Breast epithelium (tissue), 4 donors: ENCODE measurements around the gene SIDT1. TPM values are rescaled to one million over a fixed set of nuclear protein-coding genes. Genes with fewer than 3 reads are reported as not detected.
A peak's percentile ranks its signal among the peaks of the same experiment; 100 is the strongest.

Experiments used
- DNase-seq, 2 donors: peaks; one replicate each; pipeline ENCODE4 v3.0.0-alpha.2; 2019; ENCODE audit warnings: low spot score in 2 of 2
- H3K27ac ChIP-seq, 2 donors: fragments of 200-600 bp; sonication (generic) in 1 of 2; one replicate each; pipeline ENCODE4 v1.5.1; 2016 to 2019; ENCODE audit warnings: mild to moderate bottlenecking in 1 of 2
- H3K27me3 ChIP-seq, 2 donors: fragments of 200-600 bp; sonication (generic) in 1 of 2; one replicate each; pipeline versions ENCODE4 v1.5.1 to v1.6.0; 2017 to 2019; ENCODE audit warnings: control low read depth in 1 of 2, mild to moderate bottlenecking in 1 of 2
- H3K36me3 ChIP-seq: fragments of 200-600 bp; one replicate; pipeline ENCODE4 v1.5.1; 2019
- H3K4me1 ChIP-seq, 2 donors: fragments of 200-600 bp; sonication (generic); one replicate each; pipeline ENCODE4 v1.5.1; 2016 to 2019; ENCODE audit warnings: control low read depth in 1 of 2
- H3K4me3 ChIP-seq, 3 donors: fragments of 200-600 bp; sonication (generic); 1 replicate in 2 of 3; 2 replicates in 1 of 3; pipeline ENCODE4 v1.5.1; 2016 to 2019; ENCODE audit warnings: mild to moderate bottlenecking in 3 of 3, moderate library complexity in 2 of 3
- H3K9me3 ChIP-seq, 2 donors: fragments of 200-600 bp; sonication (generic) in 1 of 2; one replicate each; pipeline ENCODE4 v1.5.1; 2016 to 2019; ENCODE audit warnings: control low read depth in 1 of 2
- CTCF ChIP-seq, 3 donors: fragments of 450-650 bp; IDR thresholded peaks; one replicate each; pipeline ENCODE4 v1.5.1; 2016 to 2017; ENCODE audit warnings: antibody characterized with exemption in 3 of 3, mild to moderate bottlenecking in 3 of 3, moderate library complexity in 3 of 3
- POLR2A ChIP-seq: fragments of 450-650 bp; IDR thresholded peaks from one replicate; pipeline ENCODE4 v1.6.1; 2016; ENCODE audit warnings: antibody characterized with exemption, mild to moderate bottlenecking, moderate library complexity
- POLR2AphosphoS5 ChIP-seq, 3 donors: sonication (generic); formaldehyde crosslinking; IDR thresholded peaks; one replicate each; pipeline ENCODE4 v1.6.1; 2017; ENCODE audit warnings: antibody characterized with exemption in 3 of 3
- intact Hi-C: fragments of 100-400 bp; cut with DNase I; formaldehyde crosslinking; loops from one replicate; pipeline ENCODE4 v1.15.1; 2023; ENCODE audit warnings: low total_unique reads
- total RNA-seq, 3 donors: library from RNA; depleted of rRNA; stranded (reverse); fragments of >200 nt; gene quantifications; one replicate each; pipeline ENCODE4 v1.1.0, GENCODE V29; 2016

Gene SIDT1
- total RNA-seq, 3 donors from 2014 or later = 3.8 to 95.0 (median 52.8) TPM

- H3K4me1 ChIP-seq = no peaks in the 10 kb centered on the region
- no peaks in the 10 kb centered on the region for H3K27me3 ChIP-seq
- intact Hi-C loops = no loop called here
- TF ChIP-seq CTCF (IDR thresholded peaks at IDR 0.05) (no peak), POLR2AphosphoS5 (IDR thresholded peaks at IDR 0.05) (no peak), POLR2A (no peak)
- no peak overlapping the region for H3K27ac ChIP-seq
- H3K9me3 ChIP-seq = no peaks in the 10 kb centered on the region
- no peak for DNase-seq
- no peak overlapping the region for H3K4me3 ChIP-seq
- H3K36me3 ChIP-seq = no peaks in the 10 kb centered on the region
Measured at GRCh38 chr3:113628316-113628715, 96.0 kb downstream of the SIDT1 start.

- Histone ChIP-seq H3K4me3 (no peak overlapping the region), H3K4me1 (no peaks in the 10 kb centered on the region), H3K9me3 (no peaks in the 10 kb centered on the region), H3K27me3 (no peaks in the 10 kb centered on the region), H3K27ac (no peak overlapping the region), H3K36me3 (no peaks in the 10 kb centered on the region)
- intact Hi-C loops = no loop called here
- TF ChIP-seq POLR2AphosphoS5 (IDR thresholded peaks at IDR 0.05) = no peak
- TF ChIP-seq CTCF (IDR thresholded peaks at IDR 0.05) = no peak
- no peak for TF ChIP-seq POLR2A
- DNase-seq = no peak
Measured at GRCh38 chr3:113628788-113629187, 96.4 kb downstream of the SIDT1 start.

DNA sequence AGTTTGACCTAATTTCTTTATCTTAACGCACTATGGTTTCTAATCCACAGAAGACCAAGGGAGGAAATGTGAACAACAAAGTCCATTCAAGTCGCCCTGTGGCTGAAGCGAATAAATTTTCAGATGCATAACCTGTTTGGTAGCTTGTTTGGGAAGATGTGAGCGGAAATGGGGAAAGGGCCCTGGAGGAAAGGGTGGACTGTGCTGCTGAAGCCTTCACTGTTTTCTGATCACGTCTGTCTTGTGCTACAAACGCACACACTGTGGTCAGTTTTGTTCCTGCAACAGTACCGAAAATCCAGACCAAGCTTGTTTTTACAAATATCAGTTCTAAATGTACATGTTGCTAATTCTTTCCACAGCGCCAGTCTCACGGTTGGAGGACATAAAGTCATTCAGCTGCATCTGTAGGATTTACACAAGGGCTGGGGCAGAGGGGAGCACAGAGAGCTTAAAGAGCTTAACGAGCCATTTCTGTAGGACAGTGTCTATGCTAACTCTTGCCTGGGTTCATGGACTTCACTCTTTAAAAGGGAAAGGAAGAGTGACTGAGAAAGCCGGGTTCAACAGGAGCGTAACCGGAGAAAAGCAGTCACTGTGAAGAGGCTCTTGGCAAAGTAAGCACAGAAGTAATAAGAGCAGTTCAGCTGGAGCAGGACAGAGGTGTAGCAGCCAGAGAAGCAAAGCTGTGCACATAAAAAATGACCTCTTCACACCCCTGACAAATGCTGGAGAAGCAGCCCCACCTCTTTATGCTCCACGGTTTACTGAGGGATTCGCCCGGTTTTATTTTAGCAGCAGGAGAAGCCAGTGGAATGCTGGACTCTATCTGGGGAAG, 97.4 kb downstream of the SIDT1 start:
- no peak for TF ChIP-seq POLR2AphosphoS5 (IDR thresholded peaks at IDR 0.05)
- no peak for TF ChIP-seq CTCF (IDR thresholded peaks at IDR 0.05)
- no peak for TF ChIP-seq POLR2A
- intact Hi-C loops = no loop called here
- H3K4me3 ChIP-seq = peak overlapping the region in 2 of 3 donors; percentile 5 to 21
- H3K27me3 ChIP-seq = no peaks in the 10 kb centered on the region
- no peaks in the 10 kb centered on the region for H3K4me1 ChIP-seq
- no peak for DNase-seq
- no peaks in the 10 kb centered on the region for H3K9me3 ChIP-seq
- no peaks in the 10 kb centered on the region for H3K36me3 ChIP-seq
- peak overlapping the region in 1 of 2 donors; percentile 22 for H3K27ac ChIP-seq

DNA sequence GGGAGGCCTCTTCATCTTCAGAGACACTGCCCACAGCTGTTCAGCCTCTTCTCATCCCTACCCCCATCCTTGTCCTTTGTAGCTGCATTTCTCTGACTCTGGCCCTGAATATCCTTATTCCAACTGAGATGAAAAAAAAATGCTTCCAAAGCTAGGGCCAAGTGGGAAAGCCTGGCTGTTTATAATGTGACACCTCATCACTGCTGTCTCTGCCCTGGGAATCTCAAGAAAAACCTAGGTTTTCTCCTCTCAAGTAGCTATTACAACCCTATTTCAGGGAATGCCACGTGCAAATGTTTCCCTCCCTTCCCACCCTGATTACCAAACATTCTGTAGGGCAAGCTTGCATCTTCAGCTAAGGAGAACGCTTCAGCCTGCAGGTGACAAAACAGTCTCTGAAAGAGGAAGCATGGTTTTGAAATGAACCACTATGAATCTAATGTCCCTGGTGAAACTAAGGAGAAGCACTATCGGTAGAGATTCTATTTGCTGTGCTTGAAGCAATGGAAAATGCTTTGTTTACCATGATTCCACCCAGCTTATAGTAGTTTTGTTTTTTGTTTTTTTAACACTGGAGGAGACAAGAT, 98.7 kb downstream of the SIDT1 start:
- no peaks in the 10 kb centered on the region for H3K27me3 ChIP-seq
- no peak overlapping the region for H3K4me3 ChIP-seq
- intact Hi-C loops = no loop called here
- no peaks in the 10 kb centered on the region for H3K36me3 ChIP-seq
- no peaks in the 10 kb centered on the region for H3K9me3 ChIP-seq
- no peaks in the 10 kb centered on the region for H3K4me1 ChIP-seq
- no peak for TF ChIP-seq CTCF (IDR thresholded peaks at IDR 0.05)
- TF ChIP-seq POLR2AphosphoS5 (IDR thresholded peaks at IDR 0.05) = no peak
- TF ChIP-seq POLR2A = no peak
- H3K27ac ChIP-seq = no peak overlapping the region
- DNase-seq = no peak

DNA sequence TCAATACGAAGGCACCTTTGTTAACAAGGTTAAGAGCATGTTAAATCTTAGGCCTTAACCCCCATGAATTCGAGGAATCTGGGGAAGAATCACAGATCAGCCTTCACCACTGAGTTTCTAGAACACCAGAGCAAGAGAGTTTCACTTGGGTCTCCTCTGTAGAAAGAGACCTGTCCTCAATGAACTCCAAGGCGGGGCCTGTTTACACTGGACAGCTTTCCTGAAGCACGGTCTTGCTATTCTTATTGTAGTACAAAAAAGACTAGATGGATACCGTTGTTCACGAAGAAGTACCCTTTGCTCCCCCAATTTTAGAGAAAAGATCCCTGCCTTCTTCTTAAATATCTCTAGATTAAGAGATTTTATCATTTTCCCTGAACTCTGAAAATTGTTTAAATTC, 99.2 kb downstream of the SIDT1 start:
- no peaks in the 10 kb centered on the region for H3K9me3 ChIP-seq
- H3K27me3 ChIP-seq = no peaks in the 10 kb centered on the region
- no peaks in the 10 kb centered on the region for H3K36me3 ChIP-seq
- no peaks in the 10 kb centered on the region for H3K4me1 ChIP-seq
- no peak overlapping the region for H3K4me3 ChIP-seq
- no peak overlapping the region for H3K27ac ChIP-seq
- DNase-seq = no peak
- intact Hi-C loops = no loop called here
- no peak for TF ChIP-seq POLR2AphosphoS5 (IDR thresholded peaks at IDR 0.05)
- TF ChIP-seq POLR2A = no peak
- no peak for TF ChIP-seq CTCF (IDR thresholded peaks at IDR 0.05)
